H9 (cell line): ENCODE measurements around the gene DYRK2. TPM values are rescaled to one million over a fixed set of nuclear protein-coding genes. Genes with fewer than 3 reads are reported as not detected.

Source experiments
- DNase-seq: peaks from one replicate; pipeline ENCODE4 v3.0.0-alpha.2; 2017
- H2AFZ ChIP-seq: one replicate; pipeline ENCODE4 v1.6.1; 2013; ENCODE audit warnings: mild to moderate bottlenecking, low read length, control low read depth, moderate library complexity
- H2AK5ac ChIP-seq: 2 replicates; pipeline ENCODE4 v1.6.1; 2013; ENCODE audit warnings: low read length, control low read depth, mixed read lengths; ENCODE audit not compliant: insufficient read length
- H2BK120ac ChIP-seq: one replicate; pipeline ENCODE4 v1.6.1; 2013; ENCODE audit warnings: low read depth, mild to moderate bottlenecking, low read length, control low read depth, inconsistent platforms; ENCODE audit not compliant: poor library complexity, severe bottlenecking
- H2BK12ac ChIP-seq: 2 replicates; pipeline ENCODE4 v1.6.1; 2013; ENCODE audit warnings: low read length, control low read depth, mixed read lengths, low read depth; ENCODE audit not compliant: insufficient read length
- H2BK15ac ChIP-seq: 2 replicates; pipeline ENCODE4 v1.6.1; 2013; ENCODE audit warnings: low read depth, low read length, control low read depth
- H2BK20ac ChIP-seq: one replicate; pipeline ENCODE4 v1.6.1; 2013; ENCODE audit warnings: low read depth, mild to moderate bottlenecking, low read length, control low read depth, inconsistent platforms; ENCODE audit not compliant: poor library complexity, severe bottlenecking
- H2BK5ac ChIP-seq: 2 replicates; pipeline ENCODE4 v1.6.1; 2013; ENCODE audit warnings: low read length, control low read depth, mixed read lengths; ENCODE audit not compliant: insufficient read length
- H3K14ac ChIP-seq: 2 replicates; pipeline ENCODE4 v1.6.1; 2013; ENCODE audit warnings: low read length, control low read depth; ENCODE audit not compliant: insufficient read depth
- H3K18ac ChIP-seq: 2 replicates; pipeline ENCODE4 v1.6.1; 2013; ENCODE audit warnings: low read depth, mild to moderate bottlenecking, mixed read lengths, low read length, control low read depth; ENCODE audit not compliant: insufficient read length
- H3K23ac ChIP-seq: 2 replicates; pipeline ENCODE4 v1.6.1; 2013; ENCODE audit warnings: low read length, control low read depth, mixed read lengths, low read depth; ENCODE audit not compliant: insufficient read length
- H3K23me2 ChIP-seq: 2 replicates; pipeline ENCODE4 v1.6.1; 2013; ENCODE audit warnings: low read depth, mild to moderate bottlenecking, mixed read lengths, low read length, control low read depth; ENCODE audit not compliant: insufficient read length, poor library complexity, severe bottlenecking
- H3K27ac ChIP-seq: 2 replicates; pipeline ENCODE4 v1.5.1; 2013; ENCODE audit warnings: low read length, control low read depth, mixed read lengths, low read depth; ENCODE audit not compliant: insufficient read length
- H3K27me3 ChIP-seq: 2 replicates; pipeline ENCODE4 v1.6.1; 2013; ENCODE audit warnings: low read length, control low read depth, inconsistent platforms; ENCODE audit not compliant: insufficient read depth
- H3K4ac ChIP-seq: 2 replicates; pipeline ENCODE4 v1.6.1; 2013; ENCODE audit warnings: low read depth, mild to moderate bottlenecking, control low read depth, inconsistent platforms, low read length, moderate library complexity
- H3K4me1 ChIP-seq: 2 replicates; pipeline ENCODE4 v1.6.1; 2013; ENCODE audit warnings: low read length, control low read depth, inconsistent platforms; ENCODE audit not compliant: insufficient read depth
- H3K4me2 ChIP-seq: 2 replicates; pipeline ENCODE4 v1.6.1; 2013; ENCODE audit warnings: low read length, control low read depth, mixed read lengths; ENCODE audit not compliant: insufficient read length, insufficient read depth
- H3K56ac ChIP-seq: 2 replicates; pipeline ENCODE4 v1.6.1; 2013; ENCODE audit warnings: low read depth, mild to moderate bottlenecking, mixed read lengths, low read length, control low read depth; ENCODE audit not compliant: insufficient read length
- H3K79me1 ChIP-seq: 2 replicates; pipeline ENCODE4 v1.6.1; 2013; ENCODE audit warnings: low read depth, mild to moderate bottlenecking, moderate library complexity, low read length, control low read depth, inconsistent platforms; ENCODE audit not compliant: insufficient read depth, poor library complexity, severe bottlenecking
- H3K79me2 ChIP-seq: 2 replicates; pipeline ENCODE4 v1.6.1; 2013; ENCODE audit warnings: low read length, control low read depth, inconsistent platforms; ENCODE audit not compliant: insufficient read depth
- H3K9ac ChIP-seq: 2 replicates; pipeline ENCODE4 v1.6.1; 2013; ENCODE audit warnings: low read length, control low read depth, mixed read lengths; ENCODE audit not compliant: insufficient read length; ENCODE audit errors: extremely low read depth
- H3K9me3 ChIP-seq: one replicate; pipeline ENCODE4 v1.6.1; 2013; ENCODE audit warnings: low read depth, low read length, inconsistent platforms; ENCODE audit not compliant: control insufficient read depth
- H3T11ph ChIP-seq: one replicate; pipeline ENCODE4 v1.6.1; 2013; ENCODE audit warnings: mild to moderate bottlenecking, low read length, control low read depth, inconsistent platforms
- H4K20me1 ChIP-seq: one replicate; pipeline ENCODE4 v1.6.1; 2013; ENCODE audit not compliant: control insufficient read depth, insufficient read length, insufficient read depth
- H4K5ac ChIP-seq: 2 replicates; pipeline ENCODE4 v1.6.1; 2013; ENCODE audit warnings: low read depth, mild to moderate bottlenecking, mixed read lengths, low read length, control low read depth; ENCODE audit not compliant: insufficient read length
- H4K8ac ChIP-seq: replicated peaks from 2 replicates; pipeline ENCODE4 v1.6.1; 2013; ENCODE audit warnings: low read length, control low read depth, mixed read lengths, low read depth; ENCODE audit not compliant: insufficient read length
- H4K91ac ChIP-seq: 2 replicates; pipeline ENCODE4 v1.6.1; 2013; ENCODE audit warnings: low read depth, mild to moderate bottlenecking, moderate library complexity, mixed read lengths, low read length, control low read depth; ENCODE audit not compliant: insufficient read length
- H3K27ac Mint-ChIP-seq, 3 experiments: 2 replicates in 2 of 3; 3 replicates in 1 of 3; pipeline ENCODE4 v1.8.0; 2020 to 2021; ENCODE audit warnings: mixed read lengths in 3 of 3, mild to moderate bottlenecking in 1 of 3, moderate library complexity in 1 of 3
- H3K27me3 Mint-ChIP-seq: 2 replicates; pipeline ENCODE4 v1.8.0; 2021; ENCODE audit warnings: low read depth, mild to moderate bottlenecking, moderate library complexity, mixed read lengths
- H3K36me3 Mint-ChIP-seq, 3 experiments: 2 replicates in 2 of 3; 3 replicates in 1 of 3; pipeline ENCODE4 v1.8.0; 2020 to 2021; ENCODE audit warnings: low read depth in 3 of 3, mixed read lengths in 3 of 3; ENCODE audit not compliant: insufficient read depth in 1 of 3
- H3K4me1 Mint-ChIP-seq, 2 experiments: 2 replicates each; pipeline ENCODE4 v1.8.0; 2020; ENCODE audit warnings: mixed read lengths in 2 of 2
- H3K4me3 Mint-ChIP-seq, 2 experiments: 2 replicates in 1 of 2; 3 replicates in 1 of 2; pipeline ENCODE4 v1.8.0; 2020 to 2021; ENCODE audit warnings: mild to moderate bottlenecking in 2 of 2, mixed read lengths in 2 of 2, moderate library complexity in 1 of 2
- H3K9me3 Mint-ChIP-seq, 2 experiments: 2 replicates in 1 of 2; 3 replicates in 1 of 2; pipeline ENCODE4 v1.8.0; 2020; ENCODE audit warnings: mild to moderate bottlenecking in 2 of 2, mixed read lengths in 2 of 2, moderate library complexity in 1 of 2
- CTCF ChIP-seq: fragments of 200-600 bp; sonication (generic); conservative IDR thresholded peaks from 3 replicates; pipeline ENCODE4 v1.8.0; 2021; ENCODE audit warnings: antibody characterized with exemption, mild to moderate bottlenecking
- WGBS: extraction: QIAGEN DNeasy Blood & Tissue Kit; methylation state at CpG from one replicate; pipeline ENCODE4 v1.1.7; 2013; ENCODE audit warnings: missing lambda C conversion rate, low lambda C conversion rate, mixed read lengths; ENCODE audit not compliant: insufficient read length; ENCODE audit errors: extremely low coverage; 5-methylcytosine and 5-hydroxymethylcytosine counted together
- total RNA-seq: library from RNA; stranded (reverse); gene quantifications from 2 replicates; pipeline ENCODE4 v1.2.1, GENCODE V29; 2021

DYRK2 gene
- total RNA-seq, 1 experiment from 2014 or later = 40.6 TPM

- Histone ChIP-seq H3K14ac (no peak overlapping the region), H2AFZ (no peak overlapping the region), H4K5ac (no peak overlapping the region), H3K23ac (no peak overlapping the region), H2AK5ac (no peak overlapping the region), H3K23me2 (no peaks in the 10 kb centered on the region), H4K20me1 (no peaks in the 10 kb centered on the region), H3K79me1 (no peaks in the 10 kb centered on the region), H3K18ac (no peak overlapping the region), H3K27ac (no peak overlapping the region), H3K9me3 (no peaks in the 10 kb centered on the region), H3K27me3 (no peaks in the 10 kb centered on the region), H3K79me2 (no peaks in the 10 kb centered on the region), H3K4me2 (no peak overlapping the region), H2BK5ac (no peak overlapping the region), H3T11ph (no peak overlapping the region), H2BK15ac (no peak overlapping the region), H3K4ac (no peak overlapping the region), H3K4me1 (peaks cover 3% of the 10 kb centered on the region; the same call in 1 of the 2 replicates), H4K91ac (no peak overlapping the region), H4K8ac (no peak overlapping the region), H2BK20ac (no peak overlapping the region), H2BK120ac (no peak overlapping the region), H3K9ac (no peak overlapping the region), H2BK12ac (no peak overlapping the region), H3K56ac (no peak overlapping the region)
- Mint-ChIP-seq H3K9me3 (no peaks in the 10 kb centered on the region; a peak in 1 of 5 replicates), H3K4me1 (peaks cover 7 to 14% of the 10 kb centered on the region in 2 experiments; a peak in 3 of 4 replicates), H3K4me3 (no peak overlapping the region), H3K27me3 (no peaks in the 10 kb centered on the region), H3K36me3 (no peaks in the 10 kb centered on the region), H3K27ac (no peak overlapping the region)
- TF ChIP-seq CTCF = no peak
- whole genome bisulfite sequencing = no CpG with 5 or more reads among the region's 3 CpGs
- no peak for DNase-seq
Measured at GRCh38 chr12:67623259-67623658, 25.3 kb upstream of the DYRK2 start.
